HepG2 (cell line): ENCODE results near the gene DIP2C. TPM values are rescaled to one million over a fixed set of nuclear protein-coding genes. Genes with fewer than 3 reads are reported as not detected.

Experiments
- BHLHE40 ChIP-seq: IDR thresholded peaks from 2 replicates; pipeline ENCODE4 v1.6.1; 2011; ENCODE audit warnings: low read length, improper control_type of control experiment
- BRD4 ChIP-seq: sonication (generic); formaldehyde crosslinking; IDR thresholded peaks from 2 replicates; pipeline ENCODE4 v1.4.0; 2020; ENCODE audit warnings: missing genetic modification reagents
- CCDC6 ChIP-seq: sonication (generic); formaldehyde crosslinking; IDR thresholded peaks from 2 replicates; pipeline ENCODE4 v1.8.1; 2022; ENCODE audit warnings: mild to moderate bottlenecking, missing genetic modification reagents, moderate library complexity
- CEBPB ChIP-seq: IDR thresholded peaks from 2 replicates; pipeline ENCODE4 v1.6.1; 2011; ENCODE audit warnings: low read depth, low read length, improper control_type of control experiment, borderline replicate concordance
- CENPBD1 ChIP-seq: sonication (generic); formaldehyde crosslinking; IDR thresholded peaks from 2 replicates; pipeline ENCODE4 v1.8.0; 2022; ENCODE audit warnings: missing genetic modification reagents, low read depth, mild to moderate bottlenecking, borderline replicate concordance
- CHD2 ChIP-seq: IDR thresholded peaks from 2 replicates; pipeline ENCODE4 v1.6.1; 2011; ENCODE audit warnings: low read depth, low read length, improper control_type of control experiment
- ELF1 ChIP-seq: sonication (generic); formaldehyde crosslinking; IDR thresholded peaks from 2 replicates; pipeline ENCODE4 v1.4.0; 2020; ENCODE audit warnings: missing genetic modification reagents
- ELF3 ChIP-seq: IDR thresholded peaks from 2 replicates; pipeline ENCODE4 v1.6.1; 2016; ENCODE audit warnings: missing genetic modification reagents, missing compliant biosample characterization
- ELK4 ChIP-seq: sonication (generic); formaldehyde crosslinking; IDR thresholded peaks from 2 replicates; pipeline ENCODE4 v1.9.0; 2021; ENCODE audit warnings: missing genetic modification reagents, borderline replicate concordance
- GATAD2A ChIP-seq: IDR thresholded peaks from 2 replicates; pipeline ENCODE4 v1.6.1; 2016
- GLI4 ChIP-seq: sonication (generic); formaldehyde crosslinking; IDR thresholded peaks from 2 replicates; pipeline ENCODE4 v1.5.1; 2020; ENCODE audit warnings: missing genetic modification reagents, mild to moderate bottlenecking, moderate library complexity, borderline replicate concordance
- HOXA3 ChIP-seq: sonication (generic); formaldehyde crosslinking; IDR thresholded peaks from 2 replicates; pipeline ENCODE4 v1.5.0; 2020; ENCODE audit warnings: missing genetic modification reagents
- MTERF4 ChIP-seq: sonication (generic); formaldehyde crosslinking; IDR thresholded peaks from 2 replicates; pipeline ENCODE4 v1.8.0; 2023; ENCODE audit warnings: mild to moderate bottlenecking, missing genetic modification reagents
- MZF1 ChIP-seq: sonication (generic); formaldehyde crosslinking; IDR thresholded peaks from 2 replicates; pipeline ENCODE4 v1.8.1; 2023; ENCODE audit warnings: mild to moderate bottlenecking, missing genetic modification reagents, borderline replicate concordance
- NCOR1 ChIP-seq: fragments of 200-600 bp; sonication (generic); IDR thresholded peaks from 2 replicates; pipeline ENCODE4 v1.7.0; 2017; ENCODE audit warnings: antibody characterized with exemption, low read length, borderline replicate concordance
- RXRA ChIP-seq: sonication (generic); formaldehyde crosslinking; IDR thresholded peaks from 2 replicates; pipeline ENCODE4 v1.5.1; 2020; ENCODE audit warnings: missing genetic modification reagents
- SMC3 ChIP-seq: IDR thresholded peaks from 2 replicates; pipeline ENCODE4 v1.6.1; 2011; ENCODE audit warnings: low read length, improper control_type of control experiment
- TGIF2 ChIP-seq: IDR thresholded peaks from 2 replicates; pipeline ENCODE4 v1.6.1; 2016; ENCODE audit warnings: control low read depth, missing compliant biosample characterization
- YY1 ChIP-seq: IDR thresholded peaks from 2 replicates; pipeline ENCODE4 v1.6.1; 2011; ENCODE audit warnings: low read length, low read depth, moderate library complexity, mild to moderate bottlenecking; ENCODE audit not compliant: insufficient read depth, insufficient replicate concordance
- ZFP62 ChIP-seq: sonication (generic); formaldehyde crosslinking; IDR thresholded peaks from 2 replicates; pipeline ENCODE4 v1.4.0; 2020; ENCODE audit warnings: missing genetic modification reagents
- ZNF180 ChIP-seq: sonication (generic); formaldehyde crosslinking; IDR thresholded peaks from 2 replicates; pipeline ENCODE4 v1.4.0; 2020; ENCODE audit warnings: low read depth, missing genetic modification reagents, borderline replicate concordance
- ZNF292 ChIP-seq: sonication (generic); formaldehyde crosslinking; IDR thresholded peaks from 2 replicates; pipeline ENCODE4 v1.8.1; 2022; ENCODE audit warnings: mild to moderate bottlenecking, low read depth, missing genetic modification reagents, borderline replicate concordance
- ZNF350 ChIP-seq: sonication (generic); formaldehyde crosslinking; IDR thresholded peaks from 2 replicates; pipeline ENCODE4 v1.4.0; 2020; ENCODE audit warnings: mild to moderate bottlenecking, low read depth, missing genetic modification reagents, borderline replicate concordance
- ZNF501 ChIP-seq: sonication (generic); formaldehyde crosslinking; IDR thresholded peaks from 2 replicates; pipeline ENCODE4 v1.5.1; 2020; ENCODE audit warnings: mild to moderate bottlenecking, moderate library complexity, missing genetic modification reagents
- ZNF703 ChIP-seq: sonication (generic); formaldehyde crosslinking; IDR thresholded peaks from 2 replicates; pipeline ENCODE4 v1.5.1; 2020; ENCODE audit warnings: missing genetic modification reagents, mild to moderate bottlenecking, moderate library complexity, borderline replicate concordance
- ZNF737 ChIP-seq: sonication (generic); formaldehyde crosslinking; IDR thresholded peaks from 2 replicates; pipeline ENCODE4 v1.5.0; 2020; ENCODE audit warnings: missing genetic modification reagents, mild to moderate bottlenecking, borderline replicate concordance
- ZNF746 ChIP-seq: sonication (generic); formaldehyde crosslinking; IDR thresholded peaks from 2 replicates; pipeline ENCODE4 v1.8.0; 2022; ENCODE audit warnings: mild to moderate bottlenecking, missing genetic modification reagents
- polyA plus RNA-seq, 8 experiments: library from polyadenylated mRNA; depleted of rRNA in 3 of 8; stranded (reverse) in 7 of 8; unstranded in 1 of 8; fragments of >200 nt; fragmentation: Illumina TruSeq in 4 of 8; extraction: Trizol in 4 of 8; gene quantifications; 2 replicates each; pipeline versions ENCODE4 v1.2.1 to v1.2.3, GENCODE V29; 2011 to 2016; ENCODE audit warnings: low read depth in 4 of 8, missing spikeins in 1 of 8, mixed read lengths in 1 of 8; ENCODE audit not compliant: insufficient read depth in 1 of 8
- total RNA-seq, 5 experiments: library from RNA; depleted of rRNA; stranded (reverse); fragments of >200 nt; fragmentation: Illumina TruSeq; extraction: Trizol; gene quantifications; 2 replicates each; pipeline ENCODE4 v1.2.3, GENCODE V29; 2016; ENCODE audit warnings: low read depth in 1 of 5

DIP2C gene
- total and polyA plus RNA-seq, 2 of the 13 experiments (the other 11 are each of a cell fraction or from before 2014, with no cell fraction given) = 2.2 to 2.7 TPM

- no peak for TF ChIP-seq YY1
- no peak for TF ChIP-seq RXRA (CRISPR knock-in tag)
- TF ChIP-seq TGIF2 = peak; percentile 50; the same call in 1 of the 2 replicates
- peak; percentile 55; the same call in 1 of the 2 replicates for TF ChIP-seq CEBPB
- TF ChIP-seq ZNF501 (CRISPR knock-in tag) = peak; percentile 77; the same call in 1 of the 2 replicates
- peak; percentile 11; the same call in 1 of the 2 replicates for TF ChIP-seq SMC3
- 0 out of 2 replicates have a peak, but pooled peaks have one; percentile 58 for TF ChIP-seq ZNF746
- peak; percentile 48; the same call in 1 of the 2 replicates for TF ChIP-seq CCDC6 (CRISPR knock-in tag)
- no peak for TF ChIP-seq MZF1 (CRISPR knock-in tag)
- peak; percentile 46 for TF ChIP-seq ELF1 (CRISPR knock-in tag)
- no peak for TF ChIP-seq BRD4
- peak; percentile 73 for TF ChIP-seq GATAD2A (CRISPR knock-in tag)
- no peak for TF ChIP-seq ZNF180 (CRISPR knock-in tag)
- TF ChIP-seq ZNF292 (CRISPR knock-in tag) = peak; percentile 36; the same call in 1 of the 2 replicates
- TF ChIP-seq ZFP62 (CRISPR knock-in tag) = no peak
- TF ChIP-seq ELF3 (CRISPR knock-in tag) = peak; percentile 94
- TF ChIP-seq ZNF703 (CRISPR knock-in tag) = 0 out of 2 replicates have a peak, but pooled peaks have one; percentile 62
- TF ChIP-seq HOXA3 (CRISPR knock-in tag) = peak; percentile 95
- no peak for TF ChIP-seq CHD2
- peak; percentile 97 for TF ChIP-seq CENPBD1
- TF ChIP-seq GLI4 = no peak
- 0 out of 2 replicates have a peak, but pooled peaks have one; percentile 81 for TF ChIP-seq MTERF4 (CRISPR knock-in tag)
- TF ChIP-seq NCOR1 = peak; percentile 86; the same call in 1 of the 2 replicates
- no peak for TF ChIP-seq ZNF737
- TF ChIP-seq ZNF350 (CRISPR knock-in tag) = peak; percentile 63; the same call in 1 of the 2 replicates
- TF ChIP-seq BHLHE40 = peak; percentile 64
- TF ChIP-seq ELK4 = no peak
Observed at GRCh38 chr10:649798-650440, 39.5 kb downstream of the DIP2C start (continued).
